Subcutaneous adipose tissue (tissue), 4 donors: ENCODE data around the gene MCRS1. TPM values are rescaled to one million over a fixed set of nuclear protein-coding genes. Genes with fewer than 3 reads are reported as not detected.

Experiments used
- CTCF ChIP-seq: fragments of 450-650 bp; IDR thresholded peaks from one replicate; pipeline ENCODE4 v1.5.1; 2016; ENCODE audit warnings: low read depth, mild to moderate bottlenecking, control low read depth, antibody characterized with exemption, moderate library complexity
- total RNA-seq, 4 donors: library from RNA; depleted of rRNA; stranded (reverse); fragments of >200 nt; gene quantifications; one replicate each; pipeline ENCODE4 v1.1.0, GENCODE V29; 2016

MCRS1 gene
- total RNA-seq, 4 donors from 2014 or later: 28.7 to 36.1 (median 32.5) TPM

GRCh38 chr12:49541911-49542505 lies 25.9 kb downstream of the MCRS1 start:
- no peak for TF ChIP-seq CTCF

GRCh38 chr12:49541140-49541861 lies 26.6 kb downstream of the MCRS1 start:
- TF ChIP-seq CTCF: no peak

- TF ChIP-seq CTCF: no peak
Observed at GRCh38 chr12:49540229-49541139, 27.5 kb downstream of the MCRS1 start.

GRCh38 chr12:49539406-49540228 lies 28.3 kb downstream of the MCRS1 start:
- no peak for TF ChIP-seq CTCF

GRCh38 chr12:49538510-49539403 lies 29.2 kb downstream of the MCRS1 start, which contains the start of gene KCNH3:
Gene KCNH3, plus strand, starts transcription at chr12:49539030. Its CDS starts 387 bp downstream, at chr12:49539417.
- TF ChIP-seq CTCF: no peak
